Hepatocyte (in vitro differentiated cells): Measurements from ENCODE around the gene MAFB.

Experiments used
- CTCF ChIP-seq: fragments of 200-600 bp; sonication (generic); IDR thresholded peaks from 2 replicates; pipeline ENCODE4 v1.5.1; 2016; ENCODE audit warnings: antibody characterized with exemption, mild to moderate bottlenecking; ENCODE audit not compliant: poor library complexity
- EZH2phosphoT487 ChIP-seq: fragments of 200-600 bp; sonication (generic); IDR thresholded peaks from one replicate; pipeline ENCODE4 v1.6.1; 2018; ENCODE audit warnings: antibody characterized with exemption, mild to moderate bottlenecking, low read depth, moderate library complexity; ENCODE audit not compliant: unreplicated experiment, severe bottlenecking

- TF ChIP-seq CTCF (no peak), EZH2phosphoT487 (no peak)
These were observed 42.2 kb downstream of the MAFB start for GRCh38 chr20:40646813-40647212.
